NCI-H146 (cell line): ENCODE measurements around the gene SNRNP35.
"Not testable (repeated sequence)": the region's sequence is repeated elsewhere in the genome, so short reads cannot be mapped to it uniquely, and the experiment has no call there.

ENCODE experiments used
- DNase-seq: peaks from one replicate; lab custom pipeline; 2025; lab: John Stamatoyannopoulos, UW

The SNRNP35 gene, protein sequence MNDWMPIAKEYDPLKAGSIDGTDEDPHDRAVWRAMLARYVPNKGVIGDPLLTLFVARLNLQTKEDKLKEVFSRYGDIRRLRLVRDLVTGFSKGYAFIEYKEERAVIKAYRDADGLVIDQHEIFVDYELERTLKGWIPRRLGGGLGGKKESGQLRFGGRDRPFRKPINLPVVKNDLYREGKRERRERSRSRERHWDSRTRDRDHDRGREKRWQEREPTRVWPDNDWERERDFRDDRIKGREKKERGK

GRCh38 chr12:123457980-123458779 lies at the start of gene SNRNP35:
SNRNP35 (plus strand) TSS chr12:123458139; CDS start chr12:123465541, 7,402 bp downstream.
- DNase-seq, result peak; percentile 87

GRCh38 chr12:123408619-123409018 lies 49.3 kb upstream of the SNRNP35 start:
- not testable (repeated sequence) for DNase-seq

GRCh38 chr12:123409284-123410040 lies 48.5 kb upstream of the SNRNP35 start:
- DNase-seq, result not testable (repeated sequence)

DNA sequence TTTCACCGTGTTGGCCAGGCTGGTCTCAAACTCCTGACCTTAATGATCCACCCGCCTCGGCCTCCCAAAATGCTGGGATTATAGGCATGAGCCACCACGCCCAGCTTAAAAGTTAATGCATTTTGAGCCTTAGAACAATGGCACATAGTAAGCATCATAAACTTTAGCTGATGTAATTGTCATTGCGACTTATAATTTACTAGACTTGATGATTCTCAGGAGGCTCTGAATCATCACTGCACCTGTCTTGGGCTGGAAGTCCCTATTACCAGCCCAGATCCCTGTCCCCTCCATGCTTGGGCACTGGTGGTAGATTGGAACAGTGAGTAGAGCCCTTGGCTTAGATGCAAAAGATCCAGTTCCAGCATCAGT lies 47.9 kb upstream of the SNRNP35 start:
- no peak for DNase-seq

GRCh38 chr12:123421314-123421713 lies 36.6 kb upstream of the SNRNP35 start:
- no peak for DNase-seq

GRCh38 chr12:123427036-123427769 lies 30.7 kb upstream of the SNRNP35 start:
- no peak for DNase-seq

DNA sequence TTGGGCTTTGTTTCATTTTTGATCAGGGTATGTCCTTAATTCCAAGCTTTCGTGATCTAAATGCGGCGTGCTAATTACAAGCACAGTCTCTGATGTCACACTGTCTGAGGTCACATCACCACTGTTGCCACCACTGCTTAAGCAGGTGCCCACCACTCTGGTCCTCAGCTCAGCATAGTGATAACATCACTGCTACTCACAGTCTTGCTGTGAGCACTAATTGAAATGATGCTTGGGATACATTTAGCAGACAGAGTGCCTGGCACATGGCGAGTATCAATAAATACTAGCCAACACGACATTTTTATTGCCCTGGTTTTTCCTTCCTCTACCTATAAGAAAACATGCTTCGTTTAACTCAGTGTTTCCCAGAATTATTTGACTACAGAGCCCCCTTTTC lies 29.3 kb upstream of the SNRNP35 start:
- no peak for DNase-seq

DNA sequence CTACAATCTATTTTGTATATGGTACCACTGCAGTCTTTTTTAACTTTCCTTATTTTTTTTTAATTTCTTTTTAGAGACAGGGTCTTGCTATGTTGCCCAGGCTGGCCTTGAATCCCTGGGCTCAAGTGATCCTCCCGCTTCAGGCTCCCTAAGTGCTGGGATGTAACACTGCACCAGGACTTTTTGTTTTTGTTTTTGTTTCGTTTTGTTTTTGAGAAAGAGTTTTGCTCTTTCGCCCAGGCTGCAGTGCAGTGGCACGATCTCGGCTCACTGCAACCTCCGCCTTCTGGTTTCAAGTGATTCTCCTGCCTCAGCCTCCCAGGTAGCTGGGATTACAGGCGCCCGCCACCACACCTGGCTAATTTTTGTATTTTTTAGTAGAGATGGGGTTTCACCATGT lies 28.8 kb upstream of the SNRNP35 start:
- DNase-seq, result not testable (repeated sequence)

- not testable (repeated sequence) for DNase-seq
Observed at GRCh38 chr12:123431951-123432817, 25.8 kb upstream of the SNRNP35 start.

DNA sequence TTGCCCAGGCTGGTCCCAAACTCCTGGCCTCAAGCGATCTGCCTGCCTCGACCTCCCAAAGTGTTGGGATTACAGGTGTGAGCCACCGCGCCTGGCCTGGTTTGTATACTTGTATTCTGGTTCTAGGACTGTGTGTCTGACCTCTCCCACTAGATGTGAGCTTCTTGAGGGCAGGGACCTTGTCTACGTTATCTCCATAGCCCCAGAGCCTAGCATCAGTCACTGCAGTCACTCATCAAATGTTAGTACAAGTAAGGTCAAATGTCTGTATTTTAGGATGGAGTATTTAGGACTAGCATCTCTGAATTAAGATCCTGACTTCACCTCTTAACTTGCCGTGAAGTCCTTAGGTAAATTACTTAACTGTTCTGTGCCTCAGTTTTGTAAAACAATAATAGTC lies 24.3 kb upstream of the SNRNP35 start:
- DNase-seq, result no peak

DNA sequence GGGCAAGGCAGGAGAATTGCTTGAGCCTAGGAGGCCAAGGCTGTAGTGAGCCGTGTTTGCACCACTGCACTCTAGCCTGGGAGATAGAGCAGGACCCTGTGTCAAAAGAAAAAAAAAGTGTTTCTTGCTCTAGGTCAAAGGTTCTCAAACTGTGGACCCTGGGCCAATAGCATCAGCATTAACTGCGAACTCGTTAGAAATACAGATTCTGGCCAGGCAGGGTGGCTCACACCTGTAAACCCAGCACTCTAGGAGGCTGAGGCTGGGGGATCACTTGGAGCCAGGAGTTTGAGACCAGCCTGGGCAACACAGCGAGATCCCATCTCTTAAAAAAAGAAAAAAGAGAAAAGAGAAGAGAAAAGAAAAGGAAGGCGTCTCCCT lies 22.3 kb upstream of the SNRNP35 start:
- no peak for DNase-seq

DNA sequence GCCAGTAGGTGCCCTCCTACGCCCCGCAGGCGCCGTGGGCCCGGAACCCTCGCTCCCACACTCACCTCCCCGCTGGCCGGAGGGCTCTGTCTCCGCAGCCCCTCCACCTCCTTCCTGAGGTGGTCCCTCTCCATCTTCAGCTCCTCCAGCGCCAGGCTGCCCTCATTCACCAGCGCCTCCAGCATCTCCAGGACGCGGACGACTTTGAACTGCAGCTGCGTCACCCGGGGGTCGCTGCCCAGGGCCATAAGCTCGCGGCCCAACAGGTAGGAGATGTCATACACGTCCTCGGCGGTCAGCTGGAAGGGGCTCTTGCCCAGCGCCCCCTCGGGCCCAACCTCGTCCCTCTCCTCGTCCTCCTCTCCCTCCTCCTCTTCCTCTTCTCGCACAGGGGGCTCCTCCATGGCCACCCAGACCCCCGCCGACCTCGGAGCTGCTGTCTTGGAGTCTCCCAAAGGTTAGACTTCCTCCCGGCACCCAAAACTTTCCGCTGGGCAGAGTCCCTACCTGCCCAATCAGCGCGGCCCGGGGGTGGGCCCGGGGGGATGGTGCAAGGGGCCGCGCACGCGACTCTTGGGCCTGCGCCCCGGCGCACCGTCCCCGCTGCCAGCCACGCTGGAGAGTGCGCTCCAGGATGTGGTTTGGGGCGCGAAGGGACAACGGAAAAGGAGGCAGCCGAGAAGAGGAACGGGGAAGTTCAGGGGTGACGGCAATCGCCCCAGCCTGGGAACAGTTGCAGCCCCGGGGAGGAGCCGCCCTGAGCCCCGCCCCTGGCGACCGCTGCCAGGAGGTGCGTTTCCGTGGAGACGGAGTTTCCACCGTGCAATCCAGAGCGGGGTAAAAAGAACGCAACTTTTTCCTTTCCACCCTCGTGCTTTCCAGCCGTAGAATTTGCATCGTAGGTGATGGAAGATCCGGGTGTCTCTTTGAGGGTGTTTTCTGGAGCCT lies 21.6 kb upstream of the SNRNP35 start, which contains the start of gene RILPL2:
TSS of gene RILPL2 (minus strand) at position 668 of the 948 bp plus-strand sequence. CDS start at position 404, 264 bp downstream.
- DNase-seq, result peak; percentile 54

DNA sequence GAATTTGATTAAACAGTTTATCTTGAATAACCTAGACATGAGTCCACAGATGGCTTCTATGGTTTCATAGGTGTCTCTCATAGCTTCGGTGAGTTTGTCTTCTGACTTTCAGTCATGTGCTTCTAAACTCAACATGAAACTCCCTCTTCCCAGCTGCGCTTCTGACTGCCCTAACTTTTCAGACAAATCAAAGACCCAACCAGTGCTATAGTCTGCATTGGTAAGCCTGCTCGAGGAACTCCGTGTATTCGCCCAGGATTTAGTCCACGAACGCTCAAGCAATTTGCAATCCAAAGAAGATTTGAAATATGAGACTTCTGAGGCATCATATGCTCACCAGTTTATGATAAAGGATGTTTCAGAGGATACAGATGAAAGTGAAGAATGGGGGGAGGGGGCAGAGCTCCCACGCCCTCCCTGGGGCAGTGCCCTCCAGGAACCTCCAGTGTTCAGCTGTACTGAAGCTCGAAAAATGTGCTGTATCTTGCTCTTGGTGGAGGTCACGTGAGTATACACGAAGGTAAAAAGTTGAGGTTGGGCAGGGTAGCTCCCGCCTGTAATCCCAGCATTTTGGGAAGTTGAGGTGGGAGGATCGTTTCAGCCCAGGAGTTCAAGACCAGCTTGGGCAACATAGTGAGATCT lies 16.3 kb upstream of the SNRNP35 start:
- DNase-seq, result no peak

DNA sequence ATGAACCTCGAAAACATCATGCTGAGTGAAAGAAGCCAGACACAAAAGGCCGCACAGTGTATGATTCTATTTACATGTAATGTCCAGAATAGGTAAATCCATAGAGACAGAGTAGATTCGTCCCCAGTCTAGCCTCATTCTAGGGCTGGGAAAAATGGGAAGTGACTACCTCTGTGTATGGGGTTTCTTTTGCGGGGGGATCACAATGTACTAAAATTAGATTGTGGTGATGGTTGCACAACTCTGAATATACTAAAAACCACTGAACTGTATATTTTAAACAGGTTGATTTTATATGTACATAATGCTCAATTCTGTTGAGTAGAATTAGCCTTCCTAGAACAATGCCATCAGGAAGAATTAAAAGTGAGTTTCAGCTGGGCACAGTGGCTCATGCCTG lies 15.2 kb upstream of the SNRNP35 start:
- no peak for DNase-seq

DNA sequence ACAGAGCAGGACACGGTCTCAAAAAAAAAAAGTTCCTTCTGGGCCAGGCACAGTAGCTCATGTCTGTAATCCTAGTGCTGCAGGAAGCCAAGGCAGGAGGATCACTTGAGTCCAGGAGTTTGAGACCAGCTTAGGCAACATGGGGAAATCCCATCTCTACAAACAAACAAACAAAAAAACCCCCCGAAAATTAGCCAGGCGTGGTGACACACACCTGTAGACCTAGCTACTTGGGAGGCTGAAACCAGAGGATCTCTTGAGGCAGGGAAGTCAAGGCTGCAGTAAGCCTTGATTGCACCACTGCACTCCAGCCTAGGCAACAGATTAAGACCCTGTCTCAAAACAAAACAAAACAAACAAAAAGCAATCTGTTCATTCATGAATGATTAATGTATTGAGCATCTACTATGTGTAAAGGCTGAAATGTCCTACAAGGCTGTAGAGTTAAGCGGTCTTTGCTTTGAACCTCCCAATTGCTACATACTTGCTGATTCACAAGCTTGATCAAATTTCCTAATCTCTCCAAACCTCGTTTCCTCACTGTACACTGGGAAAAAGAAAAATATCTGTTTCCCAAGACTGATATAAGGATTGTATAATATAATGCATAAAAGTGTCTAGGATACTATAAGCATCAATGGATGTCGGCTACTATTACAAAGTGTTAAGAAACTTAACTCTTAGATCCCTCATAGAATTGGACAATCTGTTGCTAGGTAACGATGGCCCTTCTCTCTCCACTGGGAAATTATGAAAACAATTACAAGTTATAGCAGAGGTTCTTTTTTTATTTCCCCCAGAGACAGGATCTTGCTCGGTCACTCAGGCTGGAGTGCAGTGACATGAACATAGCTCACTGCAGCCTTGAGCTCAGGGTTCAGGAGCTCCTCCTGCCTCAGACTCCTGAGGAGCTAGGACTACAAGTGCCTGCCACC lies 13.6 kb upstream of the SNRNP35 start:
- DNase-seq, result no peak

DNA sequence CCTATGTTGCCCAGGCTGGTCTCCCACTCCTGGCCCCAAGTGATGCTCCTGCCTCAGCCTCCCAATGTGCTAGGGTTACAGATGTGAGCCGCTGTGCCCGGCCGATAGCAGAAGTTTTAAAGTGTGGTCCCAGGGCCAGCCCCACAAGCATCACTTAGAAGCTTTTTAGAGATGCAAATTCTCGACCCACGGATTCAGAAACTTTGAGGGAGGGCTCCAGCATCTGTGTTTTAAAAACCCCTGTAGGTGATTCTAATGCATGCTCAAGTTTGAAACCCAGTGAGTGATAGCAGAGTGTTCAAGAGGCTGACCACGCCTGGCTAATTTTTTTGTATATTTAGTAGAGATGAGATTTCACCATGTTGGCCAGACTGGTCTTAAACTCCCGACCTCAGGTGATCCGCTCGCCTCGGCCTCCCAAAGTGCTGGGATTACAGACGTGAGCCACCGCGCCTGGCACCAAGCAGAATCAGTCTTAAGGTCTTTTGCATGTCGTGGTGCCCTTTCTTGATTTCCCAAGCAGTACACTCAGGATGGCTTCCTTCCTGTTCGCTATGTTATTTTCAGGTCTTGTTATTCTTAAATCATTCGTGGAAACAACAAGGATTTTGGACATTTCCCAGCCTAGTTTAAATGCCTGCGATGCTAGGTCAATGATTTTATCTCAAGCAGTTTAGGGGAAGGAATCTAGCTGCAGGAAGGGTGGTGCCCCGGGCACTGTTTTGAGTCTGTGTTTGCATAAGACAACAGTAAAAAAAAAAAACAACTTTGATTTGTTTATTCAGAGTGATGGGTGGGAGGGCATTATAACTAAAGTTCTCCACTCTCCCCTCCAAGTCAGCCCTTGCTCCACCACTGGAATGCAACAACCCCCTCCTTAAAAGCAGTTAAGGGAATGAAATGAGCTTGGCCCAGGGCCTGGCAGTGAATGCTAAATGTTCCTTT lies 12.3 kb upstream of the SNRNP35 start:
- DNase-seq, result no peak

- DNase-seq, result no peak
Observed at GRCh38 chr12:123446333-123446713, 11.6 kb upstream of the SNRNP35 start.
